K562 (cell line): ENCODE data around the gene USP7. TPM values are rescaled to one million over a fixed set of nuclear protein-coding genes. Genes with fewer than 3 reads are reported as not detected.

ENCODE experiments used
- EWSR1 ChIP-seq: fragments of 450-650 bp; IDR thresholded peaks from 2 replicates; pipeline ENCODE4 v1.6.1; 2018; ENCODE audit warnings: borderline replicate concordance, mild to moderate bottlenecking, low read depth, moderate library complexity; ENCODE audit not compliant: partially characterized antibody
- MAZ ChIP-seq, 2 experiments: fragments of 450-650 bp in 1 of 2; sonication (generic) in 1 of 2; formaldehyde crosslinking; IDR thresholded peaks in 1 of 2; conservative IDR thresholded peaks in 1 of 2; 2 replicates each; pipeline versions ENCODE4 v1.4.0 to v1.5.0; 2020; ENCODE audit warnings: mild to moderate bottlenecking in 1 of 2, missing genetic modification reagents in 1 of 2
- SIN3B ChIP-seq: fragments of 450-650 bp; IDR thresholded peaks from 2 replicates; pipeline ENCODE4 v1.6.1; 2017; ENCODE audit warnings: low read depth, mild to moderate bottlenecking, moderate library complexity
- SREBF1 ChIP-seq: fragments of 150-350 bp; IDR thresholded peaks from 2 replicates; pipeline ENCODE4 v1.6.1; 2014; ENCODE audit warnings: antibody characterized with exemption, low read depth, low read length, borderline replicate concordance
- ZFX ChIP-seq: sonication (generic); formaldehyde crosslinking; IDR thresholded peaks from 2 replicates; pipeline ENCODE4 v1.8.0; 2022; ENCODE audit warnings: mild to moderate bottlenecking, missing genetic modification reagents, moderate library complexity
- polyA plus RNA-seq, 8 experiments: library from polyadenylated mRNA; depleted of rRNA in 4 of 8; stranded (reverse) in 5 of 8; unstranded in 3 of 8; fragments of >200 nt; fragmentation: Nextera tagmentation in 2 of 8; fragmentation: Illumina TruSeq in 1 of 8; extraction: Ambion mirVana in 2 of 8; extraction: Trizol in 1 of 8; gene quantifications; 2 replicates each; pipeline versions ENCODE4 v1.2.1 to v1.2.3, GENCODE V29; 2011 to 2014; ENCODE audit warnings: inconsistent platforms in 1 of 8, missing spikeins in 1 of 8
- total RNA-seq, 7 experiments: library from RNA; depleted of rRNA in 6 of 7; stranded (reverse); fragments of >200 nt in 6 of 7; fragmentation: Illumina TruSeq in 2 of 7; extraction: Trizol in 2 of 7; gene quantifications; 2 replicates each; pipeline versions ENCODE4 v1.2.1 to v1.2.3, GENCODE V29; 2011 to 2021; ENCODE audit warnings: low replicate concordance in 1 of 7
- TF ChIP-seq, protein P1 (sequence below): fragments of 450-650 bp; IDR thresholded peaks from 2 replicates; pipeline ENCODE4 v1.6.1; 2016; ENCODE audit warnings: mild to moderate bottlenecking, moderate library complexity
- TF ChIP-seq, protein P2 (sequence below), 3 experiments: fragments of 200-800 bp in 1 of 3; sonication (Bioruptor generic) in 1 of 3; sonication (generic) in 1 of 3; formaldehyde crosslinking in 1 of 3; IDR thresholded peaks; 2 replicates each; pipeline versions ENCODE4 v1.6.1 to v1.8.0; 2016 to 2022; ENCODE audit warnings: mild to moderate bottlenecking in 2 of 3, missing compliant biosample characterization in 2 of 3, missing genetic modification characterization in 2 of 3, missing genetic modification reagents in 1 of 3
- TF ChIP-seq, protein P3 (sequence below): fragments of 250-450 bp; sonication (Bioruptor Pico); IDR thresholded peaks from 2 replicates; pipeline ENCODE4 v1.4.0; 2020; ENCODE audit warnings: borderline replicate concordance
- TF ChIP-seq, protein P4 (sequence below): fragments of 450-650 bp; IDR thresholded peaks from 2 replicates; pipeline ENCODE4 v1.6.1; 2016; ENCODE audit warnings: borderline replicate concordance

Gene USP7
- total and polyA plus RNA-seq, 9 of the 15 experiments (the other 6 are each of a cell fraction or from before 2014, with no cell fraction given), result 17.1 to 145 (median 57.9) TPM

- TF ChIP-seq, protein P1, sequence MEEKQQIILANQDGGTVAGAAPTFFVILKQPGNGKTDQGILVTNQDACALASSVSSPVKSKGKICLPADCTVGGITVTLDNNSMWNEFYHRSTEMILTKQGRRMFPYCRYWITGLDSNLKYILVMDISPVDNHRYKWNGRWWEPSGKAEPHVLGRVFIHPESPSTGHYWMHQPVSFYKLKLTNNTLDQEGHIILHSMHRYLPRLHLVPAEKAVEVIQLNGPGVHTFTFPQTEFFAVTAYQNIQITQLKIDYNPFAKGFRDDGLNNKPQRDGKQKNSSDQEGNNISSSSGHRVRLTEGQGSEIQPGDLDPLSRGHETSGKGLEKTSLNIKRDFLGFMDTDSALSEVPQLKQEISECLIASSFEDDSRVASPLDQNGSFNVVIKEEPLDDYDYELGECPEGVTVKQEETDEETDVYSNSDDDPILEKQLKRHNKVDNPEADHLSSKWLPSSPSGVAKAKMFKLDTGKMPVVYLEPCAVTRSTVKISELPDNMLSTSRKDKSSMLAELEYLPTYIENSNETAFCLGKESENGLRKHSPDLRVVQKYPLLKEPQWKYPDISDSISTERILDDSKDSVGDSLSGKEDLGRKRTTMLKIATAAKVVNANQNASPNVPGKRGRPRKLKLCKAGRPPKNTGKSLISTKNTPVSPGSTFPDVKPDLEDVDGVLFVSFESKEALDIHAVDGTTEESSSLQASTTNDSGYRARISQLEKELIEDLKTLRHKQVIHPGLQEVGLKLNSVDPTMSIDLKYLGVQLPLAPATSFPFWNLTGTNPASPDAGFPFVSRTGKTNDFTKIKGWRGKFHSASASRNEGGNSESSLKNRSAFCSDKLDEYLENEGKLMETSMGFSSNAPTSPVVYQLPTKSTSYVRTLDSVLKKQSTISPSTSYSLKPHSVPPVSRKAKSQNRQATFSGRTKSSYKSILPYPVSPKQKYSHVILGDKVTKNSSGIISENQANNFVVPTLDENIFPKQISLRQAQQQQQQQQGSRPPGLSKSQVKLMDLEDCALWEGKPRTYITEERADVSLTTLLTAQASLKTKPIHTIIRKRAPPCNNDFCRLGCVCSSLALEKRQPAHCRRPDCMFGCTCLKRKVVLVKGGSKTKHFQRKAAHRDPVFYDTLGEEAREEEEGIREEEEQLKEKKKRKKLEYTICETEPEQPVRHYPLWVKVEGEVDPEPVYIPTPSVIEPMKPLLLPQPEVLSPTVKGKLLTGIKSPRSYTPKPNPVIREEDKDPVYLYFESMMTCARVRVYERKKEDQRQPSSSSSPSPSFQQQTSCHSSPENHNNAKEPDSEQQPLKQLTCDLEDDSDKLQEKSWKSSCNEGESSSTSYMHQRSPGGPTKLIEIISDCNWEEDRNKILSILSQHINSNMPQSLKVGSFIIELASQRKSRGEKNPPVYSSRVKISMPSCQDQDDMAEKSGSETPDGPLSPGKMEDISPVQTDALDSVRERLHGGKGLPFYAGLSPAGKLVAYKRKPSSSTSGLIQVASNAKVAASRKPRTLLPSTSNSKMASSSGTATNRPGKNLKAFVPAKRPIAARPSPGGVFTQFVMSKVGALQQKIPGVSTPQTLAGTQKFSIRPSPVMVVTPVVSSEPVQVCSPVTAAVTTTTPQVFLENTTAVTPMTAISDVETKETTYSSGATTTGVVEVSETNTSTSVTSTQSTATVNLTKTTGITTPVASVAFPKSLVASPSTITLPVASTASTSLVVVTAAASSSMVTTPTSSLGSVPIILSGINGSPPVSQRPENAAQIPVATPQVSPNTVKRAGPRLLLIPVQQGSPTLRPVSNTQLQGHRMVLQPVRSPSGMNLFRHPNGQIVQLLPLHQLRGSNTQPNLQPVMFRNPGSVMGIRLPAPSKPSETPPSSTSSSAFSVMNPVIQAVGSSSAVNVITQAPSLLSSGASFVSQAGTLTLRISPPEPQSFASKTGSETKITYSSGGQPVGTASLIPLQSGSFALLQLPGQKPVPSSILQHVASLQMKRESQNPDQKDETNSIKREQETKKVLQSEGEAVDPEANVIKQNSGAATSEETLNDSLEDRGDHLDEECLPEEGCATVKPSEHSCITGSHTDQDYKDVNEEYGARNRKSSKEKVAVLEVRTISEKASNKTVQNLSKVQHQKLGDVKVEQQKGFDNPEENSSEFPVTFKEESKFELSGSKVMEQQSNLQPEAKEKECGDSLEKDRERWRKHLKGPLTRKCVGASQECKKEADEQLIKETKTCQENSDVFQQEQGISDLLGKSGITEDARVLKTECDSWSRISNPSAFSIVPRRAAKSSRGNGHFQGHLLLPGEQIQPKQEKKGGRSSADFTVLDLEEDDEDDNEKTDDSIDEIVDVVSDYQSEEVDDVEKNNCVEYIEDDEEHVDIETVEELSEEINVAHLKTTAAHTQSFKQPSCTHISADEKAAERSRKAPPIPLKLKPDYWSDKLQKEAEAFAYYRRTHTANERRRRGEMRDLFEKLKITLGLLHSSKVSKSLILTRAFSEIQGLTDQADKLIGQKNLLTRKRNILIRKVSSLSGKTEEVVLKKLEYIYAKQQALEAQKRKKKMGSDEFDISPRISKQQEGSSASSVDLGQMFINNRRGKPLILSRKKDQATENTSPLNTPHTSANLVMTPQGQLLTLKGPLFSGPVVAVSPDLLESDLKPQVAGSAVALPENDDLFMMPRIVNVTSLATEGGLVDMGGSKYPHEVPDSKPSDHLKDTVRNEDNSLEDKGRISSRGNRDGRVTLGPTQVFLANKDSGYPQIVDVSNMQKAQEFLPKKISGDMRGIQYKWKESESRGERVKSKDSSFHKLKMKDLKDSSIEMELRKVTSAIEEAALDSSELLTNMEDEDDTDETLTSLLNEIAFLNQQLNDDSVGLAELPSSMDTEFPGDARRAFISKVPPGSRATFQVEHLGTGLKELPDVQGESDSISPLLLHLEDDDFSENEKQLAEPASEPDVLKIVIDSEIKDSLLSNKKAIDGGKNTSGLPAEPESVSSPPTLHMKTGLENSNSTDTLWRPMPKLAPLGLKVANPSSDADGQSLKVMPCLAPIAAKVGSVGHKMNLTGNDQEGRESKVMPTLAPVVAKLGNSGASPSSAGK, result no peak
- no peak for TF ChIP-seq SREBF1
- TF ChIP-seq SIN3B, result no peak
- no peak for TF ChIP-seq EWSR1
- TF ChIP-seq, protein P2, sequence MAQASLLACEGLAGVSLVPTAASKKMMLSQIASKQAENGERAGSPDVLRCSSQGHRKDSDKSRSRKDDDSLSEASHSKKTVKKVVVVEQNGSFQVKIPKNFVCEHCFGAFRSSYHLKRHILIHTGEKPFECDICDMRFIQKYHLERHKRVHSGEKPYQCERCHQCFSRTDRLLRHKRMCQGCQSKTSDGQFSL (CRISPR knock-in tag; IDR thresholded peaks at IDR 0.05), result no peak
- TF ChIP-seq, protein P2 (tag; IDR thresholded peaks at IDR 0.05), result no peak
- TF ChIP-seq, protein P3, sequence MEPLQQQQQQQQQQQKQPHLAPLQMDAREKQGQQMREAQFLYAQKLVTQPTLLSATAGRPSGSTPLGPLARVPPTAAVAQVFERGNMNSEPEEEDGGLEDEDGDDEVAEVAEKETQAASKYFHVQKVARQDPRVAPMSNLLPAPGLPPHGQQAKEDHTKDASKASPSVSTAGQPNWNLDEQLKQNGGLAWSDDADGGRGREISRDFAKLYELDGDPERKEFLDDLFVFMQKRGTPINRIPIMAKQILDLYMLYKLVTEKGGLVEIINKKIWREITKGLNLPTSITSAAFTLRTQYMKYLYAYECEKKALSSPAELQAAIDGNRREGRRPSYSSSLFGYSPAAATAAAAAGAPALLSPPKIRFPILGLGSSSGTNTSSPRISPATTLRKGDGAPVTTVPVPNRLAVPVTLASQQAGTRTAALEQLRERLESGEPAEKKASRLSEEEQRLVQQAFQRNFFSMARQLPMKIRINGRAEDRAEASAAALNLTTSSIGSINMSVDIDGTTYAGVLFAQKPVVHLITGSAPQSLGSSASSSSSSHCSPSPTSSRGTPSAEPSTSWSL (CRISPR knock-in tag), result no peak
- TF ChIP-seq, protein P4, sequence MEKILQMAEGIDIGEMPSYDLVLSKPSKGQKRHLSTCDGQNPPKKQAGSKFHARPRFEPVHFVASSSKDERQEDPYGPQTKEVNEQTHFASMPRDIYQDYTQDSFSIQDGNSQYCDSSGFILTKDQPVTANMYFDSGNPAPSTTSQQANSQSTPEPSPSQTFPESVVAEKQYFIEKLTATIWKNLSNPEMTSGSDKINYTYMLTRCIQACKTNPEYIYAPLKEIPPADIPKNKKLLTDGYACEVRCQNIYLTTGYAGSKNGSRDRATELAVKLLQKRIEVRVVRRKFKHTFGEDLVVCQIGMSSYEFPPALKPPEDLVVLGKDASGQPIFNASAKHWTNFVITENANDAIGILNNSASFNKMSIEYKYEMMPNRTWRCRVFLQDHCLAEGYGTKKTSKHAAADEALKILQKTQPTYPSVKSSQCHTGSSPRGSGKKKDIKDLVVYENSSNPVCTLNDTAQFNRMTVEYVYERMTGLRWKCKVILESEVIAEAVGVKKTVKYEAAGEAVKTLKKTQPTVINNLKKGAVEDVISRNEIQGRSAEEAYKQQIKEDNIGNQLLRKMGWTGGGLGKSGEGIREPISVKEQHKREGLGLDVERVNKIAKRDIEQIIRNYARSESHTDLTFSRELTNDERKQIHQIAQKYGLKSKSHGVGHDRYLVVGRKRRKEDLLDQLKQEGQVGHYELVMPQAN, result no peak
- no peak for TF ChIP-seq MAZ (CRISPR knock-in tag; conservative IDR thresholded peaks at IDR 0.05 in 1 of 2, IDR thresholded peaks at IDR 0.05 in 1 of 2)
- TF ChIP-seq ZFX, result peak; percentile 48
Measured at GRCh38 chr16:8962393-8963009, 1.2 kb downstream of the USP7 start (continued).
